ENCODE results near the gene HYOU1.
A peak's percentile ranks its signal among the peaks of the same experiment; 100 is the strongest.

Gene HYOU1

GRCh38 chr11:119092880-119093842 lies 36.2 kb upstream of the HYOU1 start:
- Histone ChIP-seq H3K27ac (replicated peaks; ENCODE audit: low read length) (no peak overlapping the region), H2BK120ac (ENCODE audit: low read depth, low read length) (no peak overlapping the region), H3K4me3 (ENCODE audit: low read length in 2 of 2) (peak overlapping the region; percentile 94 to 100), H2AFZ (ENCODE audit: low read length) (no peak overlapping the region), H3K79me1 (ENCODE audit: low read depth, low read length) (peaks cover 10% of the 10 kb centered on the region), H3K18ac (ENCODE audit: low read length) (no peak overlapping the region), H3K14ac (ENCODE audit: low read length) (no peak overlapping the region), H3K27me3 (ENCODE audit: control insufficient read depth in 3 of 3, insufficient read depth in 3 of 3, low read depth in 1 of 3, low read length in 3 of 3) (no peaks in the 10 kb centered on the region), H3K4ac (ENCODE audit: low read length) (no peak overlapping the region), H2BK15ac (ENCODE audit: low read length) (no peak overlapping the region), H4K8ac (ENCODE audit: low read depth, low read length) (no peak overlapping the region), H3K4me1 (ENCODE audit: control insufficient read depth in 2 of 2, insufficient read depth in 1 of 2, low read depth in 1 of 2, low read length in 2 of 2) (peaks cover 15 to 19% of the 10 kb centered on the region in 2 donors), H3K9me3 (replicated peaks in 1 of 2; ENCODE audit: control insufficient read depth in 2 of 2, insufficient read depth in 1 of 2, low read depth in 1 of 2, low read length in 2 of 2) (no peaks in the 10 kb centered on the region), H3K36me3 (replicated peaks in 1 of 2; ENCODE audit: control insufficient read depth in 2 of 2, insufficient read depth in 2 of 2, low read length in 2 of 2) (peaks cover 43 to 70% of the 10 kb centered on the region in 2 donors), H4K91ac (ENCODE audit: low read depth, low read length, poor library complexity) (no peak overlapping the region), H3K23ac (ENCODE audit: low read depth, low read length, poor library complexity) (no peak overlapping the region), H3K4me2 (ENCODE audit: insufficient read depth, low read length, poor library complexity, severe bottlenecking) (peak overlapping the region; percentile 77), H2BK5ac (ENCODE audit: low read length) (no peak overlapping the region), H2AK5ac (ENCODE audit: low read depth, low read length) (no peak overlapping the region), H2BK12ac (ENCODE audit: low read length) (no peak overlapping the region), H3K9ac (ENCODE audit: low read depth, low read length, poor library complexity) (peak overlapping the region; percentile 65)
- no CpG with 5 or more reads among the region's 12 CpGs for WGBS, 2 donors (ENCODE audit: extremely low coverage in 2 of 2, insufficient read length in 2 of 2, insufficient replicate concordance in 1 of 2)
- DNase-seq (ENCODE audit: low spot score) = no peak

GRCh38 chr11:119091966-119092879 lies 35.2 kb upstream of the HYOU1 start:
- Histone ChIP-seq H3K23ac (ENCODE audit: low read depth, low read length, poor library complexity) (peak overlapping the region; percentile 25), H3K9me3 (replicated peaks in 1 of 2; ENCODE audit: control insufficient read depth in 2 of 2, insufficient read depth in 1 of 2, low read depth in 1 of 2, low read length in 2 of 2) (no peaks in the 10 kb centered on the region), H2AFZ (ENCODE audit: low read length) (no peak overlapping the region), H3K9ac (ENCODE audit: low read depth, low read length, poor library complexity) (peak overlapping the region; percentile 63), H2BK12ac (ENCODE audit: low read length) (no peak overlapping the region), H3K14ac (ENCODE audit: low read length) (no peak overlapping the region), H3K79me1 (ENCODE audit: low read depth, low read length) (peaks cover 10% of the 10 kb centered on the region), H3K27me3 (ENCODE audit: control insufficient read depth in 3 of 3, insufficient read depth in 3 of 3, low read depth in 1 of 3, low read length in 3 of 3) (no peaks in the 10 kb centered on the region), H3K4ac (ENCODE audit: low read length) (no peak overlapping the region), H3K36me3 (replicated peaks in 1 of 2; ENCODE audit: control insufficient read depth in 2 of 2, insufficient read depth in 2 of 2, low read length in 2 of 2) (peaks cover 33 to 67% of the 10 kb centered on the region in 2 donors), H2BK5ac (ENCODE audit: low read length) (no peak overlapping the region), H2BK15ac (ENCODE audit: low read length) (no peak overlapping the region), H3K27ac (replicated peaks; ENCODE audit: low read length) (no peak overlapping the region), H3K18ac (ENCODE audit: low read length) (no peak overlapping the region), H3K4me1 (ENCODE audit: control insufficient read depth in 2 of 2, insufficient read depth in 1 of 2, low read depth in 1 of 2, low read length in 2 of 2) (peaks cover 15 to 19% of the 10 kb centered on the region in 2 donors), H4K8ac (ENCODE audit: low read depth, low read length) (no peak overlapping the region), H3K4me2 (ENCODE audit: insufficient read depth, low read length, poor library complexity, severe bottlenecking) (peak overlapping the region; percentile 77), H4K91ac (ENCODE audit: low read depth, low read length, poor library complexity) (peak overlapping the region; percentile 28), H3K4me3 (ENCODE audit: low read length in 2 of 2) (peak overlapping the region; percentile 94 to 100), H2BK120ac (ENCODE audit: low read depth, low read length) (no peak overlapping the region), H2AK5ac (ENCODE audit: low read depth, low read length) (no peak overlapping the region)
- no peak for DNase-seq (ENCODE audit: low spot score)
- no CpG with 5 or more reads among the region's 13 CpGs for WGBS, 2 donors (ENCODE audit: extremely low coverage in 2 of 2, insufficient read length in 2 of 2, insufficient replicate concordance in 1 of 2)

- no peak overlapping the region for H3K18ac ChIP-seq (ENCODE audit: low read length)
- H3K79me1 ChIP-seq (ENCODE audit: low read depth, low read length) = peaks cover 10% of the 10 kb centered on the region
- no peak overlapping the region for H2BK12ac ChIP-seq (ENCODE audit: low read length)
- WGBS, 2 donors (ENCODE audit: extremely low coverage in 2 of 2, insufficient read length in 2 of 2, insufficient replicate concordance in 1 of 2) = no CpG with 5 or more reads among the region's 9 CpGs
- no peak overlapping the region for H2BK120ac ChIP-seq (ENCODE audit: low read depth, low read length)
- no peak overlapping the region for H3K4me2 ChIP-seq (ENCODE audit: insufficient read depth, low read length, poor library complexity, severe bottlenecking)
- no peak overlapping the region for H2BK5ac ChIP-seq (ENCODE audit: low read length)
- no peak overlapping the region for H3K4ac ChIP-seq (ENCODE audit: low read length)
- no peak overlapping the region for H2AK5ac ChIP-seq (ENCODE audit: low read depth, low read length)
- peaks cover 26 to 58% of the 10 kb centered on the region in 2 donors for H3K36me3 ChIP-seq (replicated peaks in 1 of 2; ENCODE audit: control insufficient read depth in 2 of 2, insufficient read depth in 2 of 2, low read length in 2 of 2)
- H4K91ac ChIP-seq (ENCODE audit: low read depth, low read length, poor library complexity) = no peak overlapping the region
- no peaks in the 10 kb centered on the region for H3K27me3 ChIP-seq (ENCODE audit: control insufficient read depth in 3 of 3, insufficient read depth in 3 of 3, low read depth in 1 of 3, low read length in 3 of 3)
- no peak overlapping the region for H3K4me3 ChIP-seq (ENCODE audit: low read length in 2 of 2)
- no peak overlapping the region for H3K9ac ChIP-seq (ENCODE audit: low read depth, low read length, poor library complexity)
- H2BK15ac ChIP-seq (ENCODE audit: low read length) = no peak overlapping the region
- no peak overlapping the region for H4K8ac ChIP-seq (ENCODE audit: low read depth, low read length)
- H2AFZ ChIP-seq (ENCODE audit: low read length) = no peak overlapping the region
- H3K9me3 ChIP-seq (replicated peaks in 1 of 2; ENCODE audit: control insufficient read depth in 2 of 2, insufficient read depth in 1 of 2, low read depth in 1 of 2, low read length in 2 of 2) = no peaks in the 10 kb centered on the region
- H3K14ac ChIP-seq (ENCODE audit: low read length) = no peak overlapping the region
- H3K4me1 ChIP-seq (ENCODE audit: control insufficient read depth in 2 of 2, insufficient read depth in 1 of 2, low read depth in 1 of 2, low read length in 2 of 2) = peaks cover 15 to 19% of the 10 kb centered on the region in 2 donors
- no peak overlapping the region for H3K27ac ChIP-seq (replicated peaks; ENCODE audit: low read length)
- H3K23ac ChIP-seq (ENCODE audit: low read depth, low read length, poor library complexity) = no peak overlapping the region
- no peak for DNase-seq (ENCODE audit: low spot score)
These were observed 34.2 kb upstream of the HYOU1 start for GRCh38 chr11:119091178-119091577.

Data from neuronal stem cell (in vitro differentiated cells).